HG02885 (cell line): Measurements from ENCODE around the gene HPF1.
"Not testable (repeated sequence)": the region's sequence is repeated elsewhere in the genome, so short reads cannot be mapped to it uniquely, and the experiment has no call there.

Experiments used
- ATAC-seq: cut with Tn5 transposase; IDR thresholded peaks from one replicate; pipeline ENCODE4 v1.9.1; 2021; ENCODE audit warnings: mild to moderate bottlenecking; ENCODE audit not compliant: unreplicated experiment, poor library complexity

The HPF1 gene

DNA sequence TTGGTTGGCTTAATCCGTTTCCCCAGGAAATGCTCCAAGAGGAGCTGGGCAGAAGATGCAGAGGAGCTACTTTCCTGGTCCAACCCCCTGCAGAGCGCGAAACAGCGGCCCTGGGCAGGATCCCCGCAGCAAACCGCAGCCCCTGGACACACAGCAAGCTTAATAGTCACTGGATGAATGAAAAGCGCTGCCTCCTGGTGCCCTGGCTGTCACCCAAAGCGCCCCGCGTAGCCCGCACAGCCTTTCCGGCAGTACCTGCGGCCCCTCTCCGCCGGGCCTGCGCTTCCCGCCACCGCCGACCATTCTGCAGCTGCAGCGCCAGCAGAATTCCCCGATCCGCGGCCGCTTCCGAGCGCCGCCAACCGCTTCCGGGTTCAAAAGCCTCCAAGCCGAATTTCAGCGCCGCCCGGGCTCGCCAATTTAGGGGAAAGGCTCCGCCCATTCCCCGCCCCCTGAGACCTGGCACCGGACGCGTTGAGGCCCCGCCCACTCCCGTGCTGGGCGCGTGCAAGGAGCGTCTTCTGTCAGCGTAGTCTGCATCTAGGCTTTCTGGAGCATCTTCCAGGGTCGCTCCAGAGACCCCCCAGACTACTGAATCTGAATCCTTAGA lies at the start of gene HPF1:
TSS of gene HPF1 (minus strand) at position 370 of the 610 bp plus-strand sequence. CDS start at position 303, 67 bp downstream.
- peak; percentile 95 for ATAC-seq

DNA sequence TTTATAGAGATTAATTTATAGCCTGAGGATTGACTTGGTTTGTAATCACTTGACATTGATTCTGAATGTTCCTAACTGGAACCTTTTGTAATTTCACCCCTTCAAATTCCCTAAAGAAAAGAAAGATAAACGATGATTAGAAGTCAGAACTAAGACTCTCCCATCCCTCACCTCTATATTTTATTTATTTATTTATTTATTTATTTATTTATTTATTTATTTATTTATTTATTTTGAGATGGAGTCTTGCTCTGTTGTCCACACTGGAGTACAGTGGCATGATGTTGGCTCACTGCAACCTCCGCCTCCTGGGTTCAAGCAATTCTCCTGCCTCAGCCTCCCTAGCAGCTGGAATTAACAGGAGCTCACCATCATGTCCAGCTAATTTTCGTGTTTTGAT lies 49.0 kb upstream of the HPF1 start:
- not testable (repeated sequence) for ATAC-seq

DNA sequence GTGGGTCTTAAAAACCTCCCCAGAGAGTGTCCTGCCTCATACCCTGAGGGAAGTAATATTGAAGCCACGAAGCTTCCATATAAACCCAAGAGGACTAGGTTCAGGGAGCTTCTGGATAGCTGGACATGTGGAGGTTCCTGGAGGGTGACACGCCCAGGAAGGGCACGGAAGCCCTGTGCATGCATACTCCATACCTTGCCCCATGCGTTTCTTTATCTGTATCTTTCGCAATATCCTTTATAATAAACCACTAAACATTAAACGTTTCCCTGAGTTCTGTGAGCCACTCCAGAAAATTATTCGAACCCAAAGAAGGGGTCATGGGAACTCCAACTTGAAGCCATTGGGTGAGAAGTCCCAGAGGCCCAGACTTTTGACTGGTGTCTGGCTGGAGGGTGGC lies 45.7 kb upstream of the HPF1 start:
- ATAC-seq, result no peak

DNA sequence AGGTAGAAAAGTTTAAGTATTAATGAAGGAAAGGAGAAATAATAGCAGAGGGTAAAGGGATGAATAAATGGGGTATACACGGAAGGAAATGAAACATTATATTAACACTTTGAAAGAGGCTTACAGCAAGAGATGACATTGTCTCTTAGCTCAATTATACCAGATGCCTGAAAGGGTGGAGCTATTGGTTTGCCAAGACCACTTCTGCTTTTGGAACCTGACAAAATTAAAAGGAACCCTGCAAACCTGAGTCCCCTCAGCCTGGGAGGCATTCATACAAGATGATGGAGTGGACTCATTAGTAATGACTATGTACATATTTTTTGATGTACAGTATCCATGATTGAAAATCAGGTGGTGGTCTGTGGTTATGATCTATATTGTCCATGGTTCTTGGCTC lies 45.1 kb upstream of the HPF1 start:
- no peak for ATAC-seq

DNA sequence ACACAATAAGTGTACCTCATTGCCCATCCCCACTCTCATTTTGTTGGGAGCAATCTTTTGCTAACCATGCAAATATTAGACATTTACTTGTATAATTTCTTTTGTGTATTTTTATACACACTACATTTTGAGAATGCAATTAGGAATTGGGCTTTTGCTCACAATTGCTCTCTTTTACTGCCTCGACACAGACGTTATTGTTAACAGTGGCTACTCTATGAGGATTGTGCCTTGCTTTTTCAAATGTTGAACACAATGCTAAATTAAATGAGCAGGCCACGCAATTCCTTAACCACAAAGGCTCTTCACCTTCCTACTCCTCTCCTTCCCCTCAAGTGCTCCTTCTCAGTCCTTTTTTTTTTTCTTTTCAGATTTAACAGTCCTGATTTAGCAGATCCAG lies 42.8 kb upstream of the HPF1 start:
- ATAC-seq, result no peak

DNA sequence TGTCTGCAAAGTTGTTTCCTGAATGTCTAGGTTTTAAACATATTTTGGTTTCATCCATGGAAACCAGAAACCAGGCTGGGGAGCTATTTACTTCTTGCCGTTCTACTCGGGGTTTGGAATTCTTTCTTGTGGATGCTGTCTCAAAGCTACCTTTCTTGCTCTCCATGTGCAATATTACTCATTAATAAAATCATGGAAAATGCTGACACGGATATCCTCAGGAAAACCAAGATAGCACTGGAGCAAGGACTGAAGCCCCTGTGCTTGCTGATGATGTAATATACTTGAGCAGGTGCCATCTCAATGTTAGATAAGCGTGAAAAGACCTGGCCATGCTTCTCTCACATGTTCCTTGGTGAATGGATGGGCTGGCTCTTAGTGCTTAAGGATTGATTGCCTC lies 41.5 kb upstream of the HPF1 start:
- ATAC-seq, result no peak

DNA sequence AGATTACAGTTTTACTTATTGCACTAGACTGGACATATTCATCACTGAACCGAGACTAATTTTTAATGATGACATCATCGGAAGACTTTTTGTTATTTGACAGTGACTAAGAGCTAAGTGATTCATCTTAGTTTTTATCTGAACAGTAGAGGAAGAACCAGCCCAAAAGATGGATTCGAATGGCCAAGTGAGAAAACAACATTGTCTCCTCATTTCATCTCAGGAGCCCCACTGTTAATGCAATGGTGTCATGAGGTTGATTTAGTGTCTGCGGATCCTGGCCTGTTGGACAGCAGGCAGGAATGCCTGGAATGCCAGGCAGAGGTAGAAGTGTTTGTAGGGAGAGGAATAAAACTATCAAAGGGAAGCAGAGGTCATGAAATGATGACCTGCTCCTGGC lies 37.8 kb upstream of the HPF1 start:
- no peak for ATAC-seq

DNA sequence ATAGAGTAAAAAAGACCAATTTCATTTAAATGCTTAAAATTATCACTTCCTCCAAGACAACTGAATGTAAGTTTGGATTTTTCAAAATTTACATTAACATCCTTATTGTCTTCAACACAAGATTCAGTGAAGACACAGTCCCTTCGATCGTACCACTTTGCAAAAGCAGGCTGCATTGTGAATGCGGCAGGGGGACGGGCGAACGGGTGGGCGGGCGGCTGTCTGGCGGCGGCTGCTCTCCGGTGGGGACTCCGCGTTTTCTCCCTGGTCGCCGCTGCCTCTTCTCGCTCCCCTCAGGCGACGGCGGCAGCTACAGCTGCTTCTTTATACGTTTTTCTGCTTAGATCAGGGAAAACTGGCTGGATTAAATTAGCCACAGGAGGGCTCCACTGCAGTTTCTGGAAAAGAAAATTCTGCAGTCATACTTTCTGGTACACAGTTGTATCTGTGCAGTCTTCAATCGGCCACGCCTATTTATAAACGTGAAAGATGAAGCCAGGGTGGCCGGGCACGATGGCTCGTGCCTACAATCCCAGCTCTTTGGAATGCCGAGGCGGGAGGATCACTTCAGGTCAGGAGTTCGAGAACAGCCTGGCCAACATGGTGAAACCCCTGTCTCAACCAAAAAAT lies 33.9 kb upstream of the HPF1 start:
- no peak for ATAC-seq

DNA sequence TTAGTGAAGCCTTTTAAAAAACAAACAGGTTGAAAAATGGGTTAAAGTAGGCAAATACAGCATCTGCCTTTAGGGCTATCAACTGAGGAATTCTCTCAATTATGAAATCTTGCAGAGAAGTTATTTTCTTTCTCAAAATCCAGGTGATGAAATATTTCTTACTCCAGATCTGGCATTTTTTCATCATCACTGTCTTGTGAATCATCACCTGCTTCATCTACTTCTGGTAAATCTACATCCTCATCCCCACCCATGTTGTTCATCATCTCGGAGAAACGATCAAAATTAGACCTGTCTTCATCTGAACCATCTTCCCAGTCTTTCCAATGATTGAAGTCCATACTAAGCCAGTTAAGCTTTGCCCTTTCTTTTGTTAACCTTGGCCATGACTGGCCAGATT lies 33.3 kb upstream of the HPF1 start:
- ATAC-seq, result no peak

DNA sequence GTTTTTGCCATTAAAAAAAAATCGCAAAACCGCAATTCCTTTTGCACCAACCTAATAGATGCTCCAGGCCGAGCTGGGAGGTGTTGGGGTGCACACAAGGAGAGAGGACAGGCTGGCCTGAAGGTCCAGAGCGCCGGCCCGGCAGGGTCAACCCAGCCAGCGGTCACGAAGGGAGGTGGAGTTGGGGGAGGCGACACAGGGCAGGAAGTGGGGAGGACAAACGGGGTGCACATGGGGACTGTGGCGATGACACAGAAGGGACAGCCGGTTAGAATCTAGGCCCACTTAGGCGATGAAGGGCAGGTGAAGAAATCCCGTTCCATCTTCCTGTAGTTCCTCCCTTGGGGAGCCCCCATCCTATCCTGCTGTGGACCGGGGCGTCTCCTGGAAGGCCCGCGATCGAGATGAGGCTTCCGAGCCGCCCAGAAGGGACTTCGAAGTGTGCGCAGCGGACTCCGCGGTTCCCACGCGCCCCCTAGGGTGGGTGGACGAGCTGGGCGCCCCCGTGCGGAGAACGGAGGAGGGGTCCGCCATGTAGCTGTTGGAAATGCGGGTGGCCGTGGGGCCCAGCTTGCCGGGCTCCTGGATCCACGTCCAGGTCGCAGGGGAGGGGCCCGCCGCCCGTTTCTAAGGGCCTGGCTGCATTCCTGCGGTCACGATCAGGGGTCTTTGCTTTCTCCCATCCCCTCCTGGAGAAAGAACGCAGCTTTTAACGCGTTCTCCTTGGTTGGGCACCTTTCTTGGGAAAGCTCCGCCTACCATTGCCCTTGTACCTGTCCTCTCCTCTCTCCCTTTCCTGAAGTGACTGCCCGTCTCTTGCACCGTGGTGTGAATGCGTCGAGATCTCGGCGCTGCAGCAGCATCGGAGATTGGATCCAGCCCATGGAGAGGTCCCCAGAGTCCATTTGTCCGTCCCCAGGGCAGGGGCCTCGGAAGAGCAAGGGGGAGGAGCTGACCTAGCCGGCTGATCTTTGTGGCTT lies 17.0 kb upstream of the HPF1 start:
- ATAC-seq, result peak; percentile 39

DNA sequence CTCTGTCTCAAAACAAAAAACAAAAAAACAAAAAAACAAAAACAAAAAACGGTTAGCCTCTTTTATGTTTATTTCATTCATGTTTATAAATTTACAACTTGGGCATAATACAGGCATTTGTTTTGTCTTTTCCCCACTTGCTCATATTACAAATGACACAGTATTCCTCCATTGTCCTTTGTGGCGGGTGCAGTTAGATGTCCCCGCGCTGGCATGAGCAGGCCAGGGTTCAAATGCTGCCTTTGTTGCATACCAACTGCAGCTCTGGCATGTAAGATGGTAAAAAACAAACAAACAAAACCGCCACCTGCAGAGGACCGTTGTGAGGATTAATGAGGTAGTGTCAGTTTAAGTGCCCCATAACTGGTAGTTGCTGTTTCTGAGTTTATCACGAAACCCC lies 16.1 kb upstream of the HPF1 start:
- ATAC-seq, result no peak

DNA sequence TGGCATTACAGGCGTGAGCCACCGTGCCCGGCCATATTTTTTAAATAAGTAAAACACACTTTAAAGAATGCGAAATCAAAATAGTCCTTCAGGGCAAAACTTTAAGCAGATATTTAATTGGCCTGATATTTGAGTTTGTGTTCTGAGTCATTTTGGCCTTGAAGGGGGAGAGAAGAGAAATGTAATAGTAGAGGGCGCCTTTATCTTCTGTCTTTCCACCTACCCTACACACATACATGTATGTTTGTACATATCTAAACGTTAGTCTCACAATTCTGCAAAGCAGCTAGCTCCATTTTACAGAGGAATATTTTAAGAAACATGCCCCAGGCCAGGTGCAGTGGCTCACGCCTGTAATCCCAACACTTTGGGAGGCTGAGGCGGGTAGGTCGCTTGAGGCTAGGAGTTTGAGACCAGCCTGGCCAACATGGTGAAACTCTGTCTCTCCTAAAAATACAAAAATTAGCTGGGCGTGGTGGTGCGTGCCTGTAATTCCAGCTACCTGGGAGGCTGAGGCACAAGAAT lies 13.9 kb upstream of the HPF1 start:
- ATAC-seq, result not testable (repeated sequence)

DNA sequence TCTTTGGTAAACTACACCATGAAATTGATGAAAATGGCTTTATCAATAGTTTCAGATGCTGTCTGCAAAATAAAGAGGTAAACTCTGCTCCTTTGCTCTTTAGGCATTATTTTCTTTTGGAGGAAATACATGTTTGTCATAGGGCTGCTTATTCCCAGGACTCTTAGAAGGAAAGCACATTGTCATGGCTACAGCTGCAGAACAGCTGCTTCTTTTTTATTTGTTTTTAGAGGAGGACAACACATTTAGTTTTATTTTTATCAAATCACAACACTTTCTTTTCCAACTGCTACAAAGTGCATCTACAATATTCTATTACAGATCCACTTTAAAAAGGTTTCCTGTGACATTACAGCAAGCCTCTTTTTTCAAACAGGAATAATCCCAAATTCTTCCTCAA lies 12.7 kb upstream of the HPF1 start:
- no peak for ATAC-seq

DNA sequence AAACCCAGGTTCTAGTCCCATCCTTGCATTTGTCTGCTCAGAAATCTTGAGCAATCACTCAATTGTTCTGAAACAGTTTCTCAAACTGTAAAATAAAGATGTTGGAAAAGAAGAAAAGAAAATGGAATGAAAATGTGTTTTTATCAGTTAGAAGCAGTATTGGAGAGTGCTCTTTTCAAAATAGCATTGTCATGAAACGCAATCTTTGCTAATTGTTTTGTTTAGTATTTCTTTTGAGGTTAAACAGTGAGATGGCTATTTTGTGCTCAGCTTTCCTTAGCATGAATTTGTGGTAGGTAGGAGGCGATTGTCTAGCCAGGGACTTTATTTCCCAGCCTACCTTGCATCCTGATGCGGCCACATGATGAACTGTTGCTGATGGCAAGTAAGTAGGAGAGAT lies 10.6 kb upstream of the HPF1 start:
- no peak for ATAC-seq

DNA sequence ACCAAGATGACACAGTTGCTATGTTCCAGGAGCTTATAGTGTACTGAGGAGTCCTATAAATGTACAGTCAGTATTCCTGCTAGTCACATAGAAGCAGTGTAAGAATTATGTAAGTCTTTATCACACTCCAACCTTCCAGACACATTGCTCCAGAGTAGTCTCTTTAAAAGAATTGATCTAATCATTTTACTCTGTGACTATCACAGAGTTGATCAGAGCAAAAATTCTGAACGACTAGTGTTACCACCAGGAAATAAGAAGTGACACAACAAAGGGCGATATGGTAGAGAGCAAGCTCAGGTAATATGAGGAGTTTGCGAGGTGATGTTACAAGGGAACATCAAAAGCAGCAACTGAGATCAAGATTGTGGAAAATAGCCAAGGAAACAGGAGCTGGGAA lies 9.0 kb upstream of the HPF1 start:
- ATAC-seq, result no peak

DNA sequence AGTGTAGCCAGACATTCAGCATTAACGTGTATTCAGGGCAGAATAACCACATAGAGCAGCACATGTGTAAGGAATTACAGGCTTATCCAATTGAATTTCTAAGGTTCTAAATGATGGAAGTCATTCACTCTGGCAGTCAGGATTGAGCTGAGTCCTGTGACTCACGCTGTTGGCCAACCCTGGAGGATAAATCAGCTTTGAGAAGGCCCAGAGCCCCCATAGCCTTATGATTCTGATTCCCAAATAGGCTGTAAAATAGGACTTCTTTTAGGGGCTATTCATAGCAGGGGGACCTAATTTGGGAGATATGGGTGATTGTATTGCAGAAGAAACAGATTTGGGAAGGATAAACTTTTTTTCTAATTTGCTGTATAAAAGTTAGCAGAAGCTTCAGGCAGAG lies 8.1 kb upstream of the HPF1 start:
- no peak for ATAC-seq

DNA sequence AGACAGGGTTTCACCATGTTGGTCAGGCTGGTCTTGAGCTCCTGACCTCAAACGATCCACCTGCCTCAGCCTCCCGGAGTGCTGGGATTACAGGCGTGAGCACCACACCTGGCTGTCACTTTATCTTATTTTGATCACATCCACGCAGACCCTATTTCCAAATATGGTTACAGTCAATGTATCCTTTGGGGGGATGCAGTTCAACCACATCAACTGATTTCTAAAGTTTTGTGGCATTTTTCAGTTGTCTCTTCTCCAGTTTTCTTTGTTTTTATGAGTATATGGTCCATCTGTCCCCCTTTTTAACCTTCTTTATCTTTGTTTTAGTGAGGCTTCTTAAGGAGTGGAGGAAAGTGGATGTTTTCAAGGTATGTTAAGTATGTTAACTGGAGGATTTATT lies 4.1 kb upstream of the HPF1 start:
- ATAC-seq, result no peak

DNA sequence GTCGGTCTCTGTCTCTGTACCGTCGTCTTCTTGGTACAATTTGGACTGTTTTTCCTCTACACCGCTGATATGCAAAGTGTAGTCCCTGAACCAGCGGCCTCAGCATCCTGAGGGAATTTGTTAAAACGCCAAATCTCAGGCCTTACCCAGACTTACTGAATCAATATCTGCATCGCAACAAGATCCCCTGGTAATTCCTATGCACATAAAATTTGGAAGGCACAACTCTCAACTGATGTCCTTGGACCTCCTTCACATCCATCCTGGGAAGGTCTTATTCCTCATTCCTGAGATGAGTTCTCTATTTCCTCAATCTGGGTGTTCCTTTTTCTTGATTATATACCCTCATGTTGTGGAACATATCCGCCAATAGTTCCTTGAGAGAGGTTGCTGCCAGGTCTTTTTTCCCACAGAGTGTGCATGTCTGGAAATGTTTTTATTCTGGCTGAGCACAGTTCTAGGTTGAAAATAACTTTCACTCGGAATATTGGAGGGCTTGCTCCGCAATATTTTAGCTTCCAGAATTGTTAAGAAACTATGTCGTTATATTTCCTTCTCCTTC lies 738 bp upstream of the HPF1 start:
- ATAC-seq, result no peak

DNA sequence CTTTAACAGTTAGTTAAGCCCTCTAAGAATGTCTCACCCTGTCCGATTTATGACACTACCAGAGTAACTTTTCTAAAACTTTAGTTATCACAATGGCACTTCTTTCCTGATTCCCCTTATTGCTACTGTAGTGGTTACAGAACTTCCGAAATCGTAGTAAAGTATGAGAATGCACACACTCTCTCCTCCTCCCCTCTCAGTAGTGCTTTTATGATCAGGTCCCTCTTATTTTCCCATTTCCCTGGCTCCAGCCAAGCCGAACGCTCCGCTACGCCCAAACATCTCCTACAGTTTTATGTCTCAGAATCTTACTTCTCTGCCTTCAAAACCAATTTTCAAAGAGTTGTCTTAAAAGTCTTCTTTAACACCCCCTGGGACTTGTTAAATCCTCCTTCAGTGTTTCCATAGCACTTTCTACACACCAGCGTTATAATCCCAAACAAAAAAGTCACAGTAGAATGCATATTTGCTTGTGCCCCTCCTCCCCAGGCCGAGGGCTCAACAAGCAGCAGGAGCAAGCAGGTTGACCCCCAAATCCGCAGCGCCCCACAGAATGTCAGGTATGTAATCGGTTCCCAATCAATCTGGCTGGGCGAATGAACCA lies 671 bp downstream of the HPF1 start:
- ATAC-seq, result peak; percentile 32

DNA sequence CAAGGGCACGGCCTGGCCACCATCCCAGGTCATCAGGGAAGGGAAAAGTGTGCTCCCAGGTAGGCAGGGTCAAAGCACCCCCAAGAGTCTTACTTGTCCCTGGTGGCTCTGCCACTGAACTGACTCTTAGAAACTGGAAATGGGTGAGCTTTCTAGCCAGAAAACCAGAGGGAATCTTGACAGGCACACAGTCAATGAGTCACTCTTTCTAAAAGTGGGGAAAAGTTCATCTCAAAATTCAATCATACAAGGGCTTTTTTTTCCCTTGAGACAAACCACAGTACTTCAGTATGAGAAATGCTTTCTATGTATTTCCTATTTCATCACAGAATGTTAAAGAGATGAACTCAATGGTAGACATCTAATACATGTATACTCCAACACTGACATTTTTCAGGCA lies 12.5 kb downstream of the HPF1 start:
- no peak for ATAC-seq
